ENCODE data around the gene ABI3BP.

ABI3BP gene

GRCh38 chr3:100993309-100993708, at the start of gene ABI3BP:
ABI3BP (minus strand) TSS chr3:100993421; CDS start chr3:100993384, 37 bp downstream.
- POLR2A ChIA-PET (ENCODE audit: low non-redundant PET) = no interaction called here
- no peak for TF ChIP-seq CTCF (conservative IDR thresholded peaks at IDR 0.05; ENCODE audit: low read depth)
- peak; percentile 71 for DNase-seq (ENCODE audit: low spot score)
- H3K27ac ChIP-seq = no peak within 1 kb of the TSS
- CTCF ChIA-PET = interaction anchor here (0.5 kb wide), 1 partner anchor 257 kb away, joined by 3 read pairs; no protein-coding TSS in a partner anchor

GRCh38 chr3:101039285-101039684, 46.1 kb upstream of the ABI3BP start:
- H3K27ac ChIP-seq = no peak overlapping the region
- no peak for DNase-seq (ENCODE audit: low spot score)
- CTCF ChIA-PET = no interaction called here
- no peak for TF ChIP-seq CTCF (conservative IDR thresholded peaks at IDR 0.05; ENCODE audit: low read depth)
- POLR2A ChIA-PET (ENCODE audit: low non-redundant PET) = no interaction called here

- ChIA-PET CTCF (no interaction called here), POLR2A (ENCODE audit: low non-redundant PET) (no interaction called here)
- TF ChIP-seq CTCF (conservative IDR thresholded peaks at IDR 0.05; ENCODE audit: low read depth) = no peak
- no peak for DNase-seq (ENCODE audit: low spot score)
- H3K27ac ChIP-seq = no peak overlapping the region
Measured at GRCh38 chr3:101038880-101039279, 45.7 kb upstream of the ABI3BP start.

- H3K27ac ChIP-seq = no peak overlapping the region
- CTCF ChIA-PET = interaction anchor here (0.6 kb wide), 2 partner anchors 105 to 113 kb away, joined by 3 to 4 read pairs; no protein-coding TSS in a partner anchor
- no peak for DNase-seq (ENCODE audit: low spot score)
- no peak for TF ChIP-seq CTCF (conservative IDR thresholded peaks at IDR 0.05; ENCODE audit: low read depth)
- POLR2A ChIA-PET (ENCODE audit: low non-redundant PET) = no interaction called here
Measured at GRCh38 chr3:101038393-101038792, 45.2 kb upstream of the ABI3BP start.

GRCh38 chr3:101037613-101038012, 44.4 kb upstream of the ABI3BP start:
- TF ChIP-seq CTCF (conservative IDR thresholded peaks at IDR 0.05; ENCODE audit: low read depth) = no peak
- CTCF ChIA-PET = interaction anchor here (0.7 kb wide), 1 partner anchor 575 kb away, joined by 6 read pairs; no protein-coding TSS in a partner anchor
- no peak overlapping the region for H3K27ac ChIP-seq
- no peak for DNase-seq (ENCODE audit: low spot score)
- POLR2A ChIA-PET (ENCODE audit: low non-redundant PET) = no interaction called here

DNA sequence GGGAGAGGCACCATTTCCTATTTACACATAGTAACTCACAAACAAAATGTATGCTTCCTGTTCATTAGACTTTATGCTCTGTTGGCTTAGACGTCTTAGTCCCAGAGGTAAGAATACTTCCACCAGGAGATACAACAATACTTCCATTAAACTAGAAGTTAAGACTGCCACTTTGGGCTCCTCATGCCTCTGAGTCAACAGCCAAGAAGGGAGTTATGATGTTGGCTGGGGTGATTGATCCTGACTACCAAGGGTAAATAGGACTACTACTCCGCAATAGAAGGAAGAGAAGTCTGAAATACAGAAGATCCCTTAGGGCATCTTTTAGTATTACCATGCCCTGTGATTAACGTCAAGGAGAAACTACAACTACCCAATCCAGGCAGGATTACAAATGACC, 43.5 kb upstream of the ABI3BP start:
- no peak overlapping the region; the same call in 1 of the 2 replicates for H3K27ac ChIP-seq
- TF ChIP-seq CTCF (conservative IDR thresholded peaks at IDR 0.05; ENCODE audit: low read depth) = no peak
- DNase-seq (ENCODE audit: low spot score) = no peak
- CTCF ChIA-PET = no interaction called here
- POLR2A ChIA-PET (ENCODE audit: low non-redundant PET) = no interaction called here

- ChIA-PET CTCF (no interaction called here), POLR2A (ENCODE audit: low non-redundant PET) (no interaction called here)
- H3K27ac ChIP-seq = no peak overlapping the region; the same call in 1 of the 2 replicates
- DNase-seq (ENCODE audit: low spot score) = peak; percentile 76
- TF ChIP-seq CTCF (conservative IDR thresholded peaks at IDR 0.05; ENCODE audit: low read depth) = no peak
Measured at GRCh38 chr3:101036213-101036618, 43.0 kb upstream of the ABI3BP start.

All from RWPE1 (cell line).